SK-N-SH (cell line): Measurements from ENCODE around the gene PDGFA. TPM values are rescaled to one million over a fixed set of nuclear protein-coding genes. Genes with fewer than 3 reads are reported as not detected.
A peak's percentile ranks its signal among the peaks of the same experiment; 100 is the strongest.

Source experiments
- CTCF ChIA-PET: fragments of 300-600, 350-600 bp; formaldehyde crosslinking; extraction: SDS; loops from one replicate; lab custom pipeline; 2021; lab: Yijun Ruan, JAX
- POLR2A ChIA-PET: fragments of 350-600 bp; sonication (Branson Sonifier 250); formaldehyde crosslinking; extraction: SDS; loops from one replicate; lab custom pipeline; 2020; ENCODE audit warnings: antibody characterized with exemption, inconsistent platforms; lab: Yijun Ruan, JAX
- DNase-seq: peaks from one replicate; pipeline ENCODE4 v3.0.0; 2012
- H2AFZ ChIP-seq: fragments of 200-600 bp; sonication (generic); 2 replicates; pipeline ENCODE4 v1.8.1; 2016; ENCODE audit warnings: antibody characterized with exemption, mild to moderate bottlenecking, low read depth
- H3F3A ChIP-seq: fragments of 200-600 bp; sonication (generic); replicated peaks from 2 replicates; pipeline ENCODE3; 2016; ENCODE audit warnings: antibody characterized with exemption, mild to moderate bottlenecking; ENCODE audit not compliant: insufficient read depth
- H3K27ac ChIP-seq, 2 experiments: fragments of 200-500 bp in 1 of 2; fragments of 200-600 bp in 1 of 2; sonication (Bioruptor generic) in 1 of 2; sonication (generic), shearing (Covaris generic) in 1 of 2; 2 replicates each; pipeline versions ENCODE4 v1.5.1 to v1.6.1; 2014 to 2016; ENCODE audit warnings: low read depth in 2 of 2, inconsistent platforms in 1 of 2, low read length in 1 of 2, mild to moderate bottlenecking in 1 of 2, mixed read lengths in 1 of 2
- H3K27me3 ChIP-seq: fragments of 200-600 bp; sonication (generic), shearing (Covaris generic); 2 replicates; pipeline ENCODE4 v1.6.1; 2016; ENCODE audit warnings: mixed run types; ENCODE audit not compliant: insufficient read depth
- H3K36me3 ChIP-seq, 2 experiments: fragments of 200-500 bp in 1 of 2; fragments of 200-600 bp in 1 of 2; sonication (Bioruptor generic) in 1 of 2; sonication (generic) in 1 of 2; replicated peaks in 1 of 2; 2 replicates each; pipeline versions ENCODE3 to v1.5.1; 2014 to 2016; ENCODE audit warnings: low read length in 1 of 2, mild to moderate bottlenecking in 1 of 2; ENCODE audit not compliant: insufficient read depth in 2 of 2, control insufficient read depth in 1 of 2
- H3K4me1 ChIP-seq, 2 experiments: fragments of 200-500 bp in 1 of 2; fragments of 200-600 bp in 1 of 2; sonication (Bioruptor generic) in 1 of 2; sonication (generic), shearing (Covaris generic) in 1 of 2; 2 replicates each; pipeline versions ENCODE4 v1.5.1 to v1.6.1; 2014 to 2016; ENCODE audit warnings: low read depth in 1 of 2, low read length in 1 of 2, mixed run types in 1 of 2; ENCODE audit not compliant: insufficient read depth in 2 of 2, control insufficient read depth in 1 of 2
- H3K4me2 ChIP-seq: fragments of 200-600 bp; sonication (generic), shearing (Covaris generic); 2 replicates; pipeline ENCODE4 v1.6.1; 2017; ENCODE audit warnings: mixed run types
- H3K4me3 ChIP-seq, 2 experiments: fragments of 200-500 bp in 1 of 2; fragments of 200-600 bp in 1 of 2; sonication (Bioruptor generic) in 1 of 2; sonication (generic), shearing (Covaris generic) in 1 of 2; 2 replicates each; pipeline versions ENCODE4 v1.5.1 to v1.8.1; 2014 to 2016; ENCODE audit warnings: low read depth in 2 of 2, inconsistent platforms in 1 of 2, low read length in 1 of 2, mild to moderate bottlenecking in 1 of 2, mixed read lengths in 1 of 2, moderate library complexity in 1 of 2
- H3K79me2 ChIP-seq: fragments of 200-600 bp; sonication (generic); 2 replicates; pipeline ENCODE4 v1.8.1; 2017; ENCODE audit warnings: mild to moderate bottlenecking; ENCODE audit not compliant: insufficient read depth
- H3K9ac ChIP-seq: fragments of 200-600 bp; sonication (generic); 2 replicates; pipeline ENCODE4 v1.6.1; 2017; ENCODE audit warnings: mixed run types
- H3K9me2 ChIP-seq: fragments of 200-600 bp; sonication (generic); 2 replicates; pipeline ENCODE4 v1.6.1; 2017; ENCODE audit warnings: mixed run types
- H3K9me3 ChIP-seq: fragments of 200-600 bp; sonication (generic); 2 replicates; pipeline ENCODE4 v1.6.1; 2017; ENCODE audit warnings: mixed run types, mild to moderate bottlenecking, moderate library complexity
- H4K20me1 ChIP-seq: fragments of 200-600 bp; sonication (generic); 2 replicates; pipeline ENCODE4 v1.6.1; 2017; ENCODE audit warnings: mild to moderate bottlenecking, mixed run types; ENCODE audit not compliant: insufficient read depth
- CHD2 ChIP-seq: fragments of 150-350 bp; IDR thresholded peaks from 2 replicates; pipeline ENCODE4 v1.6.1; 2018; ENCODE audit warnings: low read length; ENCODE audit not compliant: partially characterized antibody
- ELF1 ChIP-seq: IDR thresholded peaks from 2 replicates; pipeline ENCODE4 v1.4.0; 2012
- EP300 ChIP-seq, 2 experiments: IDR thresholded peaks; 2 replicates each; pipeline versions ENCODE4 v1.4.0 to v1.6.1; 2012; ENCODE audit warnings: borderline replicate concordance in 1 of 2, low read depth in 1 of 2, low read length in 1 of 2
- FOSL2 ChIP-seq: IDR thresholded peaks from 2 replicates; pipeline ENCODE4 v1.4.0; 2012; ENCODE audit warnings: low read depth, mild to moderate bottlenecking, moderate library complexity, borderline replicate concordance
- FOXJ3 ChIP-seq: sonication (generic); formaldehyde crosslinking; IDR thresholded peaks from 2 replicates; pipeline ENCODE4 v1.5.1; 2020; ENCODE audit warnings: mild to moderate bottlenecking, missing genetic modification reagents
- GATA2 ChIP-seq: sonication (generic); formaldehyde crosslinking; IDR thresholded peaks from 2 replicates; pipeline ENCODE4 v1.5.0; 2020; ENCODE audit warnings: mild to moderate bottlenecking, missing genetic modification reagents
- IRF3 ChIP-seq: fragments of 150-350 bp; IDR thresholded peaks from 2 replicates; pipeline ENCODE4 v1.6.1; 2016; ENCODE audit warnings: mild to moderate bottlenecking, low read depth, low read length
- PBX3 ChIP-seq: IDR thresholded peaks from 2 replicates; pipeline ENCODE4; 2012
- RCOR1 ChIP-seq: fragments of 150-350 bp; IDR thresholded peaks from 2 replicates; pipeline ENCODE4 v1.6.1; 2017; ENCODE audit warnings: antibody characterized with exemption, low read length
- TCF12 ChIP-seq: IDR thresholded peaks from 2 replicates; pipeline ENCODE4 v1.4.0; 2012
- TEAD4 ChIP-seq: IDR thresholded peaks from 2 replicates; pipeline ENCODE4 v1.4.0; 2012; ENCODE audit warnings: mild to moderate bottlenecking, borderline replicate concordance; ENCODE audit not compliant: insufficient read depth
- WGBS: methylation state at CpG from one replicate; pipeline ENCODE4 v1.1.6; 2017; ENCODE audit warnings: low lambda C conversion rate; 5-methylcytosine and 5-hydroxymethylcytosine counted together
- polyA plus RNA-seq, 3 experiments: library from polyadenylated mRNA; depleted of rRNA; stranded (reverse); fragments of >200 nt; gene quantifications; 2 replicates each; pipeline ENCODE4 v1.2.3, GENCODE V29; 2012

The PDGFA gene
- polyA plus RNA-seq, 1 of the 3 experiments (the other 2 are of a cell fraction), result 18.9 TPM

- H3K4me2 ChIP-seq, result no peak overlapping the region
- no peak overlapping the region for H3K4me3 ChIP-seq
- no peaks in the 10 kb centered on the region for H3K79me2 ChIP-seq
- H3K9ac ChIP-seq, result no peak overlapping the region
- H3K36me3 ChIP-seq, result peaks cover 0 to 9% of the 10 kb centered on the region in 2 experiments
- no peak overlapping the region for H2AFZ ChIP-seq
- H3K4me1 ChIP-seq, result peaks cover 0 to 10% of the 10 kb centered on the region in 2 experiments; a peak in 3 of 4 replicates
- H3K9me2 ChIP-seq, result no peaks in the 10 kb centered on the region
- TF ChIP-seq ELF1, result no peak
- no peak for TF ChIP-seq FOXJ3 (CRISPR knock-in tag)
- no peak for TF ChIP-seq TCF12
- TF ChIP-seq TEAD4, result no peak
- no peak for TF ChIP-seq GATA2 (CRISPR knock-in tag)
- no peak for TF ChIP-seq EP300 (IDR thresholded peaks at IDR 0.05; ENCODE audit: borderline replicate concordance in 1 of 2, low read depth in 1 of 2, low read length in 1 of 2)
- TF ChIP-seq FOSL2, result no peak
- peaks cover 13% of the 10 kb centered on the region for H3F3A ChIP-seq
- H3K27ac ChIP-seq, result no peak overlapping the region
- ChIA-PET POLR2A (no interaction called here), CTCF (interaction anchor here (1.2 to 1.5 kb wide), 2 partner anchors 121 to 127 kb away, joined by 3 to 4 read pairs; no protein-coding TSS in a partner anchor)
- H4K20me1 ChIP-seq, result no peaks in the 10 kb centered on the region
- H3K27me3 ChIP-seq, result no peaks in the 10 kb centered on the region
- no peak for DNase-seq
- 85% methylated on average over 16 of the region's 16 CpGs for WGBS
- no peaks in the 10 kb centered on the region for H3K9me3 ChIP-seq
These were observed 25.8 kb upstream of the PDGFA start for GRCh38 chr7:545470-545869.

GRCh38 chr7:544338-545221 lies 24.9 kb upstream of the PDGFA start:
- H3K4me3 ChIP-seq, result no peak overlapping the region
- no peaks in the 10 kb centered on the region for H3K9me2 ChIP-seq
- H3K9ac ChIP-seq, result no peak overlapping the region
- peaks cover 5 to 17% of the 10 kb centered on the region in 2 experiments; a peak in 3 of 4 replicates for H3K4me1 ChIP-seq
- POLR2A ChIA-PET, result no interaction called here
- no peaks in the 10 kb centered on the region for H3K79me2 ChIP-seq
- peaks cover 0 to 3% of the 10 kb centered on the region in 2 experiments for H3K36me3 ChIP-seq
- no peaks in the 10 kb centered on the region for H3K9me3 ChIP-seq
- no peaks in the 10 kb centered on the region for H3K27me3 ChIP-seq
- H3K4me2 ChIP-seq, result no peak overlapping the region
- WGBS, result 89% methylated on average over 18 of the region's 18 CpGs
- TF ChIP-seq CHD2, result no peak
- no peak overlapping the region for H2AFZ ChIP-seq
- H3K27ac ChIP-seq, result no peak overlapping the region
- peaks cover 13% of the 10 kb centered on the region for H3F3A ChIP-seq
- no peak for DNase-seq
- CTCF ChIA-PET, result interaction anchor here (1.5 kb wide), 1 partner anchor 122 kb away, joined by 3 read pairs; no protein-coding TSS in a partner anchor
- no peaks in the 10 kb centered on the region for H4K20me1 ChIP-seq

GRCh38 chr7:543501-544337 lies 24.1 kb upstream of the PDGFA start:
- no peaks in the 10 kb centered on the region for H4K20me1 ChIP-seq
- H3K4me2 ChIP-seq, result peak overlapping the region; percentile 35; the same call in 1 of the 2 replicates
- no peaks in the 10 kb centered on the region for H3K9me3 ChIP-seq
- no peaks in the 10 kb centered on the region for H3K27me3 ChIP-seq
- peaks cover 13% of the 10 kb centered on the region for H3F3A ChIP-seq
- TF ChIP-seq IRF3, result no peak
- no peak for TF ChIP-seq PBX3
- TF ChIP-seq RCOR1, result 0 out of 2 replicates have a peak, but pooled peaks have one; percentile 13
- no peak overlapping the region for H3K4me3 ChIP-seq
- ChIA-PET POLR2A (no interaction called here), CTCF (interaction anchor here (1.5 to 1.7 kb wide), 2 partner anchors 9 to 122 kb away, joined by 3 to 5 read pairs; no protein-coding TSS in a partner anchor)
- H3K9me2 ChIP-seq, result no peaks in the 10 kb centered on the region
- 62% methylated on average over 16 of the region's 18 CpGs for WGBS
- H3K4me1 ChIP-seq, result peaks cover 5 to 23% of the 10 kb centered on the region in 2 experiments; a peak in 3 of 4 replicates
- no peaks in the 10 kb centered on the region for H3K36me3 ChIP-seq
- H3K79me2 ChIP-seq, result no peaks in the 10 kb centered on the region
- peak overlapping the region; percentile 60; the same call in 1 of the 2 replicates for H3K9ac ChIP-seq
- H2AFZ ChIP-seq, result no peak overlapping the region
- H3K27ac ChIP-seq, result peak overlapping the region in 1 of 2 experiments; percentile 85; a peak in 2 of 4 replicates
- no peak for DNase-seq
